SIG-M5 treated with dmso at 0.1 percent for 504 hours (cell line): Measurements from ENCODE around the gene RHO.
"Not testable (repeated sequence)": the region's sequence is repeated elsewhere in the genome, so short reads cannot be mapped to it uniquely, and the experiment has no call there.

ENCODE experiments used
- DNase-seq: peaks from one replicate; lab custom pipeline; 2025; ENCODE audit not compliant: unreplicated experiment; lab: John Stamatoyannopoulos, UW

RHO gene

GRCh38 chr3:129499604-129500333 lies 28.7 kb upstream of the RHO start:
- not testable (repeated sequence) for DNase-seq

GRCh38 chr3:129500334-129500658 lies 28.1 kb upstream of the RHO start:
- DNase-seq = no peak

GRCh38 chr3:129501630-129502029 lies 26.8 kb upstream of the RHO start:
- no peak for DNase-seq

- no peak for DNase-seq
Measured at GRCh38 chr3:129502641-129503408, 25.6 kb upstream of the RHO start.

GRCh38 chr3:129503471-129504291 lies 24.8 kb upstream of the RHO start:
- no peak for DNase-seq

- peak; percentile 78 for DNase-seq
Measured at GRCh38 chr3:129504471-129505100, 23.9 kb upstream of the RHO start.

GRCh38 chr3:129505341-129505740 lies 23.1 kb upstream of the RHO start:
- DNase-seq = no peak

- DNase-seq = peak; percentile 43
Measured at GRCh38 chr3:129506231-129506742, 22.2 kb upstream of the RHO start.

- no peak for DNase-seq
Measured at GRCh38 chr3:129507181-129507831, 21.1 kb upstream of the RHO start.

- no peak for DNase-seq
Measured at GRCh38 chr3:129512595-129512994, 15.8 kb upstream of the RHO start.

- DNase-seq = no peak
Measured at GRCh38 chr3:129513705-129514104, 14.7 kb upstream of the RHO start.

GRCh38 chr3:129514110-129514509 lies 14.3 kb upstream of the RHO start:
- DNase-seq = no peak

GRCh38 chr3:129514563-129514962 lies 13.9 kb upstream of the RHO start:
- no peak for DNase-seq

- DNase-seq = not testable (repeated sequence)
Measured at GRCh38 chr3:129515108-129515820, 13.2 kb upstream of the RHO start.

GRCh38 chr3:129515821-129516432 lies 12.5 kb upstream of the RHO start:
- DNase-seq = not testable (repeated sequence)

- no peak for DNase-seq
Measured at GRCh38 chr3:129517516-129517915, 10.9 kb upstream of the RHO start.

GRCh38 chr3:129518038-129518561 lies 10.3 kb upstream of the RHO start:
- no peak for DNase-seq

- no peak for DNase-seq
Measured at GRCh38 chr3:129518581-129518980, 9.9 kb upstream of the RHO start.

GRCh38 chr3:129519449-129519848 lies 9.0 kb upstream of the RHO start:
- no peak for DNase-seq
